HG03378 (cell line): Measurements from ENCODE around the gene CLK4.

Experiments used
- ATAC-seq: cut with Tn5 transposase; IDR thresholded peaks from one replicate; pipeline ENCODE4 v1.9.1; 2021; ENCODE audit warnings: mild to moderate bottlenecking, moderate library complexity; ENCODE audit not compliant: unreplicated experiment

CLK4 gene

GRCh38 chr5:178637356-178638074 is 10.7 kb upstream of the CLK4 start:
- no peak for ATAC-seq

GRCh38 chr5:178632285-178632684 is 5.4 kb upstream of the CLK4 start:
- ATAC-seq, result no peak

- no peak for ATAC-seq
These were observed 4.1 kb upstream of the CLK4 start for GRCh38 chr5:178630951-178631350.

GRCh38 chr5:178630475-178630930 is 3.7 kb upstream of the CLK4 start:
- no peak for ATAC-seq

GRCh38 chr5:178627259-178627598 is 379 bp upstream of the CLK4 start:
- no peak for ATAC-seq

GRCh38 chr5:178625679-178626483 is 969 bp downstream of the CLK4 start:
- peak; percentile 17 for ATAC-seq

GRCh38 chr5:178624631-178625546 is 2.0 kb downstream of the CLK4 start:
- ATAC-seq, result no peak

GRCh38 chr5:178622679-178623247 is 4.1 kb downstream of the CLK4 start:
- no peak for ATAC-seq

GRCh38 chr5:178619390-178619789 is 7.5 kb downstream of the CLK4 start:
- no peak for ATAC-seq

- ATAC-seq, result no peak
These were observed 14.6 kb downstream of the CLK4 start for GRCh38 chr5:178612299-178612698.

GRCh38 chr5:178606269-178606668 is 20.6 kb downstream of the CLK4 start:
- ATAC-seq, result no peak

- ATAC-seq, result no peak
These were observed 21.1 kb downstream of the CLK4 start for GRCh38 chr5:178605788-178606187.

GRCh38 chr5:178602752-178603151 is 24.1 kb downstream of the CLK4 start:
- no peak for ATAC-seq

- ATAC-seq, result no peak
These were observed 31.1 kb downstream of the CLK4 start for GRCh38 chr5:178595750-178596149.

GRCh38 chr5:178595150-178595549 is 31.7 kb downstream of the CLK4 start:
- ATAC-seq, result no peak

- no peak for ATAC-seq
These were observed 35.9 kb downstream of the CLK4 start for GRCh38 chr5:178590924-178591423.

GRCh38 chr5:178590141-178590923 is 36.5 kb downstream of the CLK4 start, which contains the start of gene COL23A1:
TSS of gene COL23A1 (minus strand) at chr5:178590393.
- ATAC-seq, result no peak

GRCh38 chr5:178589180-178590140 is 37.4 kb downstream of the CLK4 start:
- no peak for ATAC-seq

- no peak for ATAC-seq
These were observed 38.1 kb downstream of the CLK4 start for GRCh38 chr5:178588769-178589168.
